ENCODE measurements around the gene CRY2. TPM values are rescaled to one million over a fixed set of nuclear protein-coding genes. Genes with fewer than 3 reads are reported as not detected.

The CRY2 gene
- total and polyA plus RNA-seq, 12 donors: 16.8 to 131 (median 86.6) TPM

- Histone ChIP-seq H3K36me3 (no peaks in the 10 kb centered on the region), H3K27ac (no peak overlapping the region), H3K4me3 (no peak overlapping the region), H3K27me3 (peaks cover 0 to 50% (median 0%) of the 10 kb centered on the region in 7 donors), H3K9me3 (no peaks in the 10 kb centered on the region), H3K4me1 (peaks cover 6 to 22% (median 14%) of the 10 kb centered on the region in 9 donors)
- TF ChIP-seq CTCF (IDR thresholded peaks at IDR 0.05): no peak
- ATAC-seq (no peak), DNase-seq (no peak)
- intact Hi-C loops (cut with DNase I): loop anchor here in 1 of 10 donors (10.0 kb wide), 1 partner anchor 51 kb away; the partner anchor contains the start of gene CRY2
- WGBS, 2 donors: 93 to 94% methylated on average over 8 of the region's 8 CpGs
Observed at GRCh38 chr11:45895553-45896259, 48.4 kb downstream of the CRY2 start.

GRCh38 chr11:45896422-45896984 is 49.2 kb downstream of the CRY2 start:
- no peaks in the 10 kb centered on the region for H3K36me3 ChIP-seq
- DNase-seq (no peak), ATAC-seq (no peak)
- intact Hi-C loops (cut with DNase I): loop anchor here in 1 of 10 donors (10.0 kb wide), 1 partner anchor 52 kb away; the partner anchor contains the start of gene CRY2
- no peak overlapping the region for H3K4me3 ChIP-seq
- H3K4me1 ChIP-seq: peaks cover 10 to 30% (median 21%) of the 10 kb centered on the region in 9 donors
- H3K27me3 ChIP-seq: peaks cover 0 to 58% (median 0%) of the 10 kb centered on the region in 7 donors
- H3K27ac ChIP-seq: no peak overlapping the region
- no peak for TF ChIP-seq CTCF (IDR thresholded peaks at IDR 0.05)
- 18 to 31% methylated on average over 19 of the region's 19 CpGs for WGBS, 2 donors
- no peaks in the 10 kb centered on the region for H3K9me3 ChIP-seq

- no peak overlapping the region for H3K27ac ChIP-seq
- H3K36me3 ChIP-seq: peaks cover 0 to 3% (median 0%) of the 10 kb centered on the region in 9 donors
- H3K4me3 ChIP-seq: no peak overlapping the region
- TF ChIP-seq CTCF (IDR thresholded peaks at IDR 0.05): no peak
- DNase-seq: no peak
- intact Hi-C loops (cut with DNase I): loop anchor here in 1 of 10 donors (10.0 kb wide), 1 partner anchor 53 kb away; the partner anchor contains the start of gene CRY2
- H3K27me3 ChIP-seq: peaks cover 0 to 60% (median 0%) of the 10 kb centered on the region in 7 donors
- WGBS, 2 donors: 89 to 96% methylated on average over 6 of the region's 6 CpGs
- H3K4me1 ChIP-seq: peaks cover 10 to 31% (median 21%) of the 10 kb centered on the region in 9 donors
- ATAC-seq: no peak
- no peaks in the 10 kb centered on the region for H3K9me3 ChIP-seq
Observed at GRCh38 chr11:45897556-45897955, 50.3 kb downstream of the CRY2 start.

- peaks cover 0 to 18% (median 0%) of the 10 kb centered on the region in 9 donors for H3K36me3 ChIP-seq
- peak overlapping the region in 9 of 10 donors; percentile 53 to 71 (median 62) for H3K4me3 ChIP-seq
Observed at GRCh38 chr11:45899086-45899447, 51.8 kb downstream of the CRY2 start.

More at GRCh38 chr11:45899086-45899447, 51.8 kb downstream of the CRY2 start:
- ATAC-seq (peak in 1 of 8 donors; percentile 1), DNase-seq (no peak)
- Histone ChIP-seq H3K9me3 (no peaks in the 10 kb centered on the region), H3K4me1 (peaks cover 10 to 31% (median 21%) of the 10 kb centered on the region in 9 donors), H3K27ac (peak overlapping the region in 3 of 10 donors; percentile 53 to 82 (median 78)), H3K27me3 (peaks cover 0 to 60% (median 0%) of the 10 kb centered on the region in 7 donors)
- intact Hi-C loops (cut with DNase I): loop anchor here in 1 of 10 donors (10.0 kb wide), 1 partner anchor 54 kb away; the partner anchor contains the start of gene CRY2
- no peak for TF ChIP-seq CTCF (IDR thresholded peaks at IDR 0.05)
- 12 to 17% methylated on average over 3 of the region's 3 CpGs for whole genome bisulfite sequencing, 2 donors

All from heart right ventricle (tissue), 16 donors.